HG02870 (cell line): ENCODE results near the gene GNAS.

Experiments
- ATAC-seq: cut with Tn5 transposase; IDR thresholded peaks from one replicate; pipeline ENCODE4 v1.9.1; 2021; ENCODE audit warnings: mild to moderate bottlenecking, moderate library complexity; ENCODE audit not compliant: unreplicated experiment

Gene GNAS

GRCh38 chr20:58895448-58896180, 43.1 kb downstream of the GNAS start:
- ATAC-seq: no peak

- ATAC-seq: no peak
Measured at GRCh38 chr20:58896820-58897219, 44.3 kb downstream of the GNAS start.

- no peak for ATAC-seq
Measured at GRCh38 chr20:58897488-58897887, 45.0 kb downstream of the GNAS start.

GRCh38 chr20:58898629-58899408, 46.3 kb downstream of the GNAS start:
- no peak for ATAC-seq

GRCh38 chr20:58899512-58899911, 47.0 kb downstream of the GNAS start:
- ATAC-seq: no peak

- no peak for ATAC-seq
Measured at GRCh38 chr20:58900397-58900796, 47.9 kb downstream of the GNAS start.

- no peak for ATAC-seq
Measured at GRCh38 chr20:58901488-58902402, 49.2 kb downstream of the GNAS start.

- ATAC-seq: no peak
Measured at GRCh38 chr20:58903614-58904013, 51.1 kb downstream of the GNAS start.

- no peak for ATAC-seq
Measured at GRCh38 chr20:58905236-58905635, 52.7 kb downstream of the GNAS start.

GRCh38 chr20:58906111-58906510, 53.6 kb downstream of the GNAS start:
- ATAC-seq: no peak

- no peak for ATAC-seq
Measured at GRCh38 chr20:58906894-58907293, 54.4 kb downstream of the GNAS start.

- ATAC-seq: peak; percentile 81
Measured at GRCh38 chr20:58907320-58908137, 55.0 kb downstream of the GNAS start.

GRCh38 chr20:58908221-58908620, 55.7 kb downstream of the GNAS start:
- ATAC-seq: no peak

- no peak for ATAC-seq
Measured at GRCh38 chr20:58908941-58909340, 56.4 kb downstream of the GNAS start.

- no peak for ATAC-seq
Measured at GRCh38 chr20:58909585-58909984, 57.1 kb downstream of the GNAS start.

- no peak for ATAC-seq
Measured at GRCh38 chr20:58910473-58910872, 58.0 kb downstream of the GNAS start.

- no peak for ATAC-seq
Measured at GRCh38 chr20:58911309-58911708, 58.8 kb downstream of the GNAS start.

GRCh38 chr20:58911970-58912369, 59.5 kb downstream of the GNAS start:
- ATAC-seq: no peak

- no peak for ATAC-seq
Measured at GRCh38 chr20:58913079-58913478, 60.6 kb downstream of the GNAS start.

GRCh38 chr20:58918621-58919020, 66.1 kb downstream of the GNAS start:
- no peak for ATAC-seq
